ENCODE results near the gene SAP30BP.

SAP30BP gene

DNA sequence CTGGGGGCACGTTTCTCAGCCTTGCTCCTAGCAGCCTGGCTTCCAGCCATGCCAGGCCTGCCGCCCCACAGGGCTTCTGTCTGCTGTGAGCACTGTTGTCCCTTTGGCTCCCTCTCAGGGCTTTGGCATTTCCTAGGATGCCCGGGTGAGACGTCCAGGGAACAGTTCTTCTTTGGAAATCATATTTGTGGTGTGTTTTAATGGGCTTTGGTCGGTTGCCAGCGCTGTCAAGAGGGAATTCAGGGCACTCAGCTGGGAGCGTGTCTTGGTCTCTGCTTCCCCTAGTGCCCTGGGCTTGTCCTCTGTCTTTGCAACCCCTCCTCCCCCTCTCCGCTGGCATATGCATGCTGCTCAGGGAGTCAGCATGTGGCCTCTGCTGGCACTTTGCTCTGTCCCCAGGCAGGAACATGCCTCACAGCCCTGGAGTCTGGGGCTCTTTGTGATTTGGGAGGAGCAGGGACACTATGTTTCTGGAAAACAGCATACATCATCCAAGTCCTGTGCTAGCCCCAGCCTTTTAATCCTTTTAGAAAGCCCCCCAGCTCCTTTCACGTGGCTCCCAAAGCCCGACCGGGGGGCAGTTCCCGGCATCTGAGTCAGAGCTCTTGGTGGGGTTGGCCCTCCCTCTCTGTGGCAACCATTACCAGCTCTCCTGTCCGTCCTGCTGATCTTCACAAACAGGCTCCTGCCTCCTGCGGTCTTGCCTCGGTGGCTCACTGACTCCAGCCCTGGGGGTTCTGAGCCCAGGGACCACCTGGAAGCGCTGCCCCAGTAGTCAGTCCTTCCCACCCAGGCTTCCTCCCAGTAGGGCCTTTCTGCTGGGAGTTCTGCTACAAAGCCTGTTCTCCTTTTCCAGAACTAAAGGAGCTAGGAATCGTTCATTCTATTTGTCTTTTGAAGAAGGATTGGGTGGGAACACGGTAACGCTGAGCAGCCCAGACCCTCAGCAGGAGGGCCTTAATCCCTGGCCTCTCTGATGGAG lies 26.7 kb downstream of the SAP30BP start:
- CTCF ChIA-PET, result interaction anchor here (0.6 to 2.2 kb wide), 6 partner anchors 14 to 62 kb away, joined by 3 to 11 read pairs (median 4); partner anchors contain the start of gene SMIM5
- TF ChIP-seq, protein P1, sequence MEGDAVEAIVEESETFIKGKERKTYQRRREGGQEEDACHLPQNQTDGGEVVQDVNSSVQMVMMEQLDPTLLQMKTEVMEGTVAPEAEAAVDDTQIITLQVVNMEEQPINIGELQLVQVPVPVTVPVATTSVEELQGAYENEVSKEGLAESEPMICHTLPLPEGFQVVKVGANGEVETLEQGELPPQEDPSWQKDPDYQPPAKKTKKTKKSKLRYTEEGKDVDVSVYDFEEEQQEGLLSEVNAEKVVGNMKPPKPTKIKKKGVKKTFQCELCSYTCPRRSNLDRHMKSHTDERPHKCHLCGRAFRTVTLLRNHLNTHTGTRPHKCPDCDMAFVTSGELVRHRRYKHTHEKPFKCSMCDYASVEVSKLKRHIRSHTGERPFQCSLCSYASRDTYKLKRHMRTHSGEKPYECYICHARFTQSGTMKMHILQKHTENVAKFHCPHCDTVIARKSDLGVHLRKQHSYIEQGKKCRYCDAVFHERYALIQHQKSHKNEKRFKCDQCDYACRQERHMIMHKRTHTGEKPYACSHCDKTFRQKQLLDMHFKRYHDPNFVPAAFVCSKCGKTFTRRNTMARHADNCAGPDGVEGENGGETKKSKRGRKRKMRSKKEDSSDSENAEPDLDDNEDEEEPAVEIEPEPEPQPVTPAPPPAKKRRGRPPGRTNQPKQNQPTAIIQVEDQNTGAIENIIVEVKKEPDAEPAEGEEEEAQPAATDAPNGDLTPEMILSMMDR (conservative IDR thresholded peaks at IDR 0.05; ENCODE audit: low read depth), result no peak; the same call in 1 of the 2 replicates
- peak; percentile 63 for DNase-seq (ENCODE audit: low spot score)
- peak overlapping the region; percentile 100 for H3K27ac ChIP-seq
- POLR2A ChIA-PET (ENCODE audit: low non-redundant PET), result interaction anchor here (1.0 to 2.3 kb wide), 2 partner anchors 9 to 27 kb away, joined by 3 to 12 read pairs; partner anchors contain the start of gene ITGB4

DNA sequence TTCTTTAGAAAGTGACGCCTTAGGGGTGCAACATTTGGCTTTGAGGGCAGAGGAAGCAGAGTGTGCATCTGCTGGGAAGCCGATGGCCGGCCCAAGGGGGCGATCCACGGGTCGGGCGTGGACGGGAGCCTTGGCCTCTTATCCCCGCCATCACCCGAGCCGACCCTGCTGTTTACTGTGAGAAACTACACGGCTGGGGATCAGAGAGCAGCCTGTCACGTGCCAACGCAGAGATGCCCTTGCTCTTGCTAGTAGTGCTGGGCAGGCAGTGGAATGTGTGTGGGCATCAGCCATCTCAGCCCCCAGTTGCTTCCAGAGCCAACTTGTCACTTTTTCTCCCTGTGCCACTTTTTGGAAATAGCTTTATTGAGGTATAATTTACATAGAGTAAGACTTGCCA lies 27.4 kb downstream of the SAP30BP start:
- ChIA-PET POLR2A (ENCODE audit: low non-redundant PET) (interaction anchor here (2.3 kb wide), 1 partner anchor 27 kb away, joined by 12 read pairs; the partner anchor contains the start of gene ITGB4), CTCF (interaction anchor here (0.6 to 0.9 kb wide), 2 partner anchors 53 to 61 kb away, joined by 3 to 4 read pairs; no protein-coding TSS in a partner anchor)
- peak overlapping the region; percentile 100 for H3K27ac ChIP-seq
- no peak for DNase-seq (ENCODE audit: low spot score)
- TF ChIP-seq, protein P1 (conservative IDR thresholded peaks at IDR 0.05; ENCODE audit: low read depth), result no peak

DNA sequence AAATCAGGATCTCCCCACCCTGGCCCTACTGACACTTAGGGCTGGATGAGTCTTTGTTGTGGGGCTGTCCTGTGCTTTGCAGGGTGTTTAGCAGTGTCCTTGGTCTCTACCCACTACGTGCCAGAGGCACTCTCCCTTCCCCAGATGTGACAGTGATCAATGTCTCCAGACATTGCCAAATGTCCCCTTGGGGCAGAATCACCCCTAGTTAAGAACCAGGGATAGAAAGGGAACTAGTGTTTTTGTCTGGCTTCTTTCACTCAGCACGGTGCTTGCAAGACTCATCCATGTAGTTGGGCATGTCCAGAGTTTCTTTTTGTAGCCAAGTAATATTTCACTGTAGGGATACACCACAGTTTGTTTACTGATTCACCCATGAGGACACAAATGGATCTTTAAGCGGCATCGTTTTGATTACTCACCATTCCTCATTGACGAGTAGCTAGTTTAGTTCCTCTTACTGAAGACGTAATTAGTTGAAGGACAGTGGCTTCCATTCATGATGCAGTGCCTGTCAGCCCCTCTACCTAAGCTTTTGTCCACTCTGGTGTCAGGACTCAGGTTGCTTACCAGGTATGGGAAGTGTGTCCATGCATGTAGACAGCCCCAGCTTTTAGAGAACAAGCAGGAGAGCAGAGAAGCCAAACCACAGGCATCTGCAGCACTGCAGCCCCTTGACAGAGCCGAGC lies 28.1 kb downstream of the SAP30BP start:
- ChIA-PET POLR2A (ENCODE audit: low non-redundant PET) (no interaction called here), CTCF (interaction anchor here (0.9 kb wide), 1 partner anchor 52 kb away, joined by 3 read pairs; no protein-coding TSS in a partner anchor)
- peak overlapping the region; percentile 100 for H3K27ac ChIP-seq
- TF ChIP-seq, protein P1 (conservative IDR thresholded peaks at IDR 0.05; ENCODE audit: low read depth), result no peak
- no peak for DNase-seq (ENCODE audit: low spot score)

DNA sequence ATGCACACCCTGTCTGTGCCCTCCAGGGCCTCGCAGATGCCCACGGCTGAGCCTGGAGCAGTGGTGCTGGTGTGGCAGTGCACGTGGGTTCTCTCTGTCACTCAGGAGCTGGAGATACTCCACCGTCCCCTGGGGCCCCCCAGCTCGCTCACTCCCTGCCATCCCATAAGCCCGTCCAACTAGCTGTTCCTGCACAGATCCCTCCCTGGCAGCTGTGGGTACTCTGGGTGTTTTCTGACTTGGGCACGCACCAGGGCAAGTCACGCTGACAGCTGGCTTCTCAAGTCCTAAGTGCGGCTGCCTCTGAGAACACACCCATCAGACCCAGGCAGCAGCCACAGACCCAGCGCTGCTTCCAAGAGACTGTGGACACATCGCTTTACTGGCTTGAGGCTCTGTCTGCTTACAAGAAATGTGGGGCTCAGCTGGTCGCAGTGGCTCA lies 28.7 kb downstream of the SAP30BP start:
- DNase-seq (ENCODE audit: low spot score), result no peak
- TF ChIP-seq, protein P1 (conservative IDR thresholded peaks at IDR 0.05; ENCODE audit: low read depth), result no peak
- ChIA-PET POLR2A (ENCODE audit: low non-redundant PET) (no interaction called here), CTCF (no interaction called here)
- peak overlapping the region; percentile 100 for H3K27ac ChIP-seq

DNA sequence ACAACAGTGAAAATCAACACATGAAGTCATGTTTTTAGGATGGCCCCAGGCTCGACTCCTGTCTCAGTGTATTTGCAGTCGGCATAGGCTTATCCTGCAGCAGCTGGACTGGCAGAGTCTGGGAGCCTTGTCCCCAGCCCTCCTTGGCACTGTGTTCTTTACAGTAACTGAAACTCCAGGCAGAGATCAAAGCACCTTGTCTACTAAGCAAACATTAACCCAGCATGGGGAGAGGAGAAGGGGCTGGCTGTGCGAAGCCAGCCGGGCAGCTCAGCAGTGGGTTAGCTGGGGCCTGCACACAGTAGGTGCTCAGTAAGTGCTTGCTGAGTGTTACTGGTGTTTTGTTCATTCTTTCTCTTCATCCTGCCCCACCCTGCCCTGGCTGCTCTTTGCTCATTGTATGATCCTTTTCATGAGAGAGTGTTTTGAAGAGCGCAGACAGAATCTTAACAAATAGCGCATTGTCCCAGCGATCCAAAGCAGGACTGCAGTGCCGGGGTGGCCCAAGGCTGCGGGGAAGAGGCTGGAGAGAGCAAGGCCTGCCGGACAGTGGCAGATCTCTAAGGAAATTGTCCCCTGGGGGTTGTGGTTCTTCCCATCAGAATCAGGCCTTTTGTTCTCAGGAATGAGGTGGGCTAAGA lies 30.6 kb downstream of the SAP30BP start:
- H3K27ac ChIP-seq, result peak overlapping the region; percentile 100
- TF ChIP-seq, protein P1 (conservative IDR thresholded peaks at IDR 0.05; ENCODE audit: low read depth), result no peak
- ChIA-PET CTCF (interaction anchor here (0.5 kb wide), 1 partner anchor 12 kb away, joined by 5 read pairs; no protein-coding TSS in a partner anchor), POLR2A (ENCODE audit: low non-redundant PET) (no interaction called here)
- no peak for DNase-seq (ENCODE audit: low spot score)

DNA sequence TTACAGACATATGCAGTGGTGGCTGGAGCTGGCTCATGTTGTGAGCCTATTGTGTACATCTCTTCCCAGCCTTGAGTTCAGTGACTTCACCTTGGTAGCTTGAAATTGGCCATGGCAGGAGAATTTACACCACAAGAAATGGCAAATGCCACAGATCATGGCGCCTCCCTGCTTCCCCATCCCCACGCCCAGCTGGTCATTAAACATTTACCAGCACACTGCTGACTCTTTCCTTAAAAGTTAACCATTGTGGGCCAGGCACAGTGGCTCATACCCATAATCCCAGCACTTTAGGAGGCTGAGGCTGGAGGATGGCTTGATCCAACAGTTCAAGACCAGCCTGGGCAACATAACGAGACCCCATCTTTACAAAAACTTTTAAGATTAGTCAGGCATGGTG lies 31.5 kb downstream of the SAP30BP start:
- CTCF ChIA-PET, result no interaction called here
- H3K27ac ChIP-seq, result peak overlapping the region; percentile 100
- POLR2A ChIA-PET (ENCODE audit: low non-redundant PET), result no interaction called here
- TF ChIP-seq, protein P1 (conservative IDR thresholded peaks at IDR 0.05; ENCODE audit: low read depth), result no peak
- no peak for DNase-seq (ENCODE audit: low spot score)
